CD4-positive, alpha-beta memory T cell (primary cell): ENCODE results near the gene ABCF3. TPM values are rescaled to one million over a fixed set of nuclear protein-coding genes. Genes with fewer than 3 reads are reported as not detected.

Source experiments
- CTCF ChIA-PET: fragments of 350-600 bp; sonication (Branson Sonifier 250); formaldehyde crosslinking; loops from one replicate; lab custom pipeline; 2021; ENCODE audit warnings: inconsistent platforms; ENCODE audit not compliant: partially characterized antibody; lab: Charles Lee
- POLR2A ChIA-PET: fragments of 350-600 bp; sonication (Branson Sonifier 250); formaldehyde crosslinking; loops from one replicate; lab custom pipeline; 2021; ENCODE audit not compliant: partially characterized antibody; lab: Charles Lee
- DNase-seq, 5 donors: peaks; one replicate each; pipeline versions ENCODE4 v3.0.0 to v3.0.0-alpha.2; 2020 to 2022; ENCODE audit warnings: mixed read lengths in 1 of 5
- H3K27ac ChIP-seq: one replicate; pipeline ENCODE4 v1.7.0; 2013; ENCODE audit warnings: low read depth, low read length
- H3K27me3 ChIP-seq: 2 replicates; pipeline ENCODE4 v1.7.0; 2013; ENCODE audit warnings: mild to moderate bottlenecking, low read length, moderate library complexity; ENCODE audit not compliant: insufficient read depth
- H3K36me3 ChIP-seq: 2 replicates; pipeline ENCODE4 v1.7.0; 2013; ENCODE audit warnings: mild to moderate bottlenecking, low read length, moderate library complexity; ENCODE audit not compliant: insufficient read depth
- H3K4me1 ChIP-seq: 2 replicates; pipeline ENCODE4 v1.7.0; 2013; ENCODE audit warnings: mild to moderate bottlenecking, low read length, moderate library complexity; ENCODE audit not compliant: insufficient read depth
- H3K4me3 ChIP-seq, 2 donors: one replicate each; pipeline ENCODE4 v1.7.0; 2013; ENCODE audit warnings: low read length in 2 of 2, mild to moderate bottlenecking in 1 of 2
- H3K9me3 ChIP-seq, 2 donors: one replicate each; pipeline ENCODE4 v1.7.0; 2013; ENCODE audit warnings: low read length in 2 of 2, control low read depth in 1 of 2; ENCODE audit not compliant: control insufficient read depth in 1 of 2
- H3K27ac Mint-ChIP-seq, 7 donors: one replicate each; pipeline ENCODE4 v1.8.0; 2020 to 2021; ENCODE audit warnings: mixed read lengths in 7 of 7, mild to moderate bottlenecking in 6 of 7, inconsistent platforms in 3 of 7, moderate library complexity in 3 of 7
- H3K27me3 Mint-ChIP-seq, 2 donors: one replicate each; pipeline ENCODE4 v1.8.0; 2020 to 2021; ENCODE audit warnings: mixed read lengths in 2 of 2
- H3K36me3 Mint-ChIP-seq, 2 donors: one replicate each; pipeline ENCODE4 v1.8.0; 2020 to 2021; ENCODE audit warnings: mixed read lengths in 2 of 2, inconsistent platforms in 1 of 2, mild to moderate bottlenecking in 1 of 2
- H3K4me1 Mint-ChIP-seq, 4 donors: one replicate each; pipeline ENCODE4 v1.8.0; 2020 to 2021; ENCODE audit warnings: mixed read lengths in 4 of 4, mild to moderate bottlenecking in 1 of 4
- H3K4me3 Mint-ChIP-seq, 8 donors: one replicate each; pipeline ENCODE4 v1.8.0; 2020 to 2021; ENCODE audit warnings: mixed read lengths in 8 of 8, mild to moderate bottlenecking in 7 of 8, moderate library complexity in 6 of 8, inconsistent platforms in 3 of 8
- H3K9me3 Mint-ChIP-seq, 8 donors: one replicate each; pipeline ENCODE4 v1.8.0; 2020 to 2021; ENCODE audit warnings: mixed read lengths in 8 of 8, mild to moderate bottlenecking in 5 of 8, inconsistent platforms in 3 of 8, moderate library complexity in 1 of 8
- intact Hi-C: fragments of 100-400 bp; cut with micrococcal nuclease; formaldehyde crosslinking; loops from one replicate; pipeline ENCODE4 v1.15.1; 2023
- polyA plus RNA-seq, 2 donors: library from polyadenylated mRNA; unstranded; fragments of 300-500 nt; fragmentation: Illumina TruSeq; gene quantifications; one replicate each; pipeline ENCODE4 v1.2.3, GENCODE V29; 2021
- total RNA-seq, 2 experiments: library from RNA; stranded (reverse); gene quantifications; one replicate each; pipeline ENCODE4 v1.2.3, GENCODE V29; 2021

ABCF3 gene
- total and polyA plus RNA-seq, 4 experiments from 2014 or later = 32.0 to 124 (median 88.4) TPM

DNA sequence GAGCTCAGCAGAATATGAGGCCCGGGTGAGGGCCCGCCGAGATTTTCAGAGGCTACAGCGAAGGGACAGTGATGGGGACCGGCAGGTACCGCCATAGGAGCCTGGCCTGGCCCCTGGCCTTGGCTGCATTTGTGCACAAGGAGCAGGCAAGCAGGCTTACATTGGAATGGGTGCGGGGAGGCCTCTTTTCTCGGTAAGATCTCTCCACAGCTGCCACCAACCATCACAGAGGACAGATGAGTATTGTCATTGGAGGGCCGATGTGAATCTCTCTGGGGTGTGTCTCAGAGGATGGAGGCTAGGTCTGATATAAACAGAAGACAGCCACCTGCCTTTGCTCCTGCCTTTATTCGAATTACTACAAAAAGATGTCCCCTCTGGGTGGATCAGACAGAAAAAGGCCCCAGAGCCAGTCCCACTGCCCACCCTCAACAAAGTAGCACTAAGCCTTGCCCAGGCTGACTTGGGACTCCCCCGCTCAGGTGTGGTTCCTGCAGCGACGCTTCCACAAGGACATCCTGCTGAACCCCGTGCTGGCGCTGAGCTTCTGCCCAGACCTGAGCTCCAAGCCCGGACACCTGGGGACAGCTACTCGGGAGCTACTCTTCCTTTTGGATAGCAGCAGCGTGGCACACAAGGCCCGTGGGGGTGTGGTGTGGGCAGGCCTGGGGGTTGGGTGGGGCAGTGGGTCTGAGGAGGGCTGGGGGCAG is 48.8 kb downstream of the ABCF3 start:
- Histone ChIP-seq H3K9me3 (no peaks in the 10 kb centered on the region), H3K27me3 (peaks cover 26% of the 10 kb centered on the region), H3K27ac (no peak overlapping the region), H3K4me1 (peaks cover 11% of the 10 kb centered on the region), H3K4me3 (no peak overlapping the region), H3K36me3 (no peaks in the 10 kb centered on the region)
- ChIA-PET CTCF (no interaction called here), POLR2A (no interaction called here)
- peaks cover 5 to 10% (median 7%) of the 10 kb centered on the region in 4 donors for H3K4me1 Mint-ChIP-seq
- peaks cover 0 to 2% (median 0%) of the 10 kb centered on the region in 8 donors for H3K9me3 Mint-ChIP-seq
- H3K4me3 Mint-ChIP-seq = no peak overlapping the region
- DNase-seq = no peak
- peaks cover 24 to 27% of the 10 kb centered on the region in 2 donors for H3K27me3 Mint-ChIP-seq
- H3K27ac Mint-ChIP-seq = no peak overlapping the region
- no peaks in the 10 kb centered on the region for H3K36me3 Mint-ChIP-seq
- intact Hi-C loops = no loop called here

DNA sequence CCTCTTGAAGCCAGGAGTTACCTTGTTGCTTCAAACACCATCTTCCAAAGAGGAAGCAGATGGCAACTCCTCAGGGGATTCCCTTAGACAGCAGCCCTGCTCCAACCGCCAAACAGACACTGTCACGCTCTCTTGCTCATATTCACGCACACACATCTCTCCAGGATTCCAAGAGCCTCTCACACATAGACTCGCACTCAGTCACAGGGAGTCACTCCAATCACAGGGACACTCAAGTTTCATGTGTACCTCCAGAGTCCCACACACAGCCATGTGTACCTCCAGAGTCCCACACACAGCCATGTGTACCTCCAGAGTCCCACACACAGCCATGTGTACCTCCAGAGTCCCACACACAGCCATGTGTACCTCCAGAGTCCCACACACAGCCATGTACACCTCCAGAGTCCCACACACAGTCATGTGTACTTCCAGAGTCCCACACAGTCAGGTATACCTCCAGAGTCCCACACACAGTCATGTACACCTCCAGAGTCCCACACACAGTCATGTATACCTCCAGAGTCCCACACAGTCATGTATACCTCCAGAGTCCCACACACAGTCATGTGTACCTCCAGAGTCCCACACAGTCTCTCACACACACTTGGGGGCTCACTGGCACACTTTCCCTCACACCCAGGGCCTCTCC is 49.5 kb downstream of the ABCF3 start:
- Histone ChIP-seq H3K27me3 (peaks cover 25% of the 10 kb centered on the region), H3K4me1 (peaks cover 5% of the 10 kb centered on the region), H3K36me3 (no peaks in the 10 kb centered on the region), H3K27ac (no peak overlapping the region), H3K4me3 (no peak overlapping the region), H3K9me3 (no peaks in the 10 kb centered on the region)
- Mint-ChIP-seq H3K36me3 (peaks cover 0 to 1% of the 10 kb centered on the region in 2 donors), H3K27ac (no peak overlapping the region), H3K4me1 (peaks cover 5 to 10% (median 7%) of the 10 kb centered on the region in 4 donors), H3K27me3 (peaks cover 24 to 27% of the 10 kb centered on the region in 2 donors), H3K9me3 (peaks cover 0 to 2% (median 0%) of the 10 kb centered on the region in 8 donors), H3K4me3 (no peak overlapping the region)
- no peak for DNase-seq
- ChIA-PET CTCF (interaction anchor here (0.6 to 3.5 kb wide), 2 partner anchors 8 to 15 kb away, joined by 3 to 19 read pairs; no protein-coding TSS in a partner anchor), POLR2A (no interaction called here)
- intact Hi-C loops = no loop called here

- Histone ChIP-seq H3K27ac (no peak overlapping the region), H3K36me3 (no peaks in the 10 kb centered on the region), H3K4me3 (no peak overlapping the region), H3K9me3 (no peaks in the 10 kb centered on the region), H3K4me1 (no peaks in the 10 kb centered on the region), H3K27me3 (peaks cover 23% of the 10 kb centered on the region)
- H3K9me3 Mint-ChIP-seq = peaks cover 0 to 2% (median 0%) of the 10 kb centered on the region in 8 donors
- H3K4me3 Mint-ChIP-seq = no peak overlapping the region
- H3K36me3 Mint-ChIP-seq = peaks cover 0 to 1% of the 10 kb centered on the region in 2 donors
- POLR2A ChIA-PET = no interaction called here
- no peak overlapping the region for H3K27ac Mint-ChIP-seq
- H3K27me3 Mint-ChIP-seq = peaks cover 22 to 25% of the 10 kb centered on the region in 2 donors
- intact Hi-C loops = no loop called here
- DNase-seq = no peak
- peaks cover 3 to 7% (median 5%) of the 10 kb centered on the region in 4 donors for H3K4me1 Mint-ChIP-seq
- CTCF ChIA-PET = interaction anchor here (0.6 to 3.5 kb wide), 2 partner anchors 8 to 16 kb away, joined by 3 to 19 read pairs; no protein-coding TSS in a partner anchor
Observed at GRCh38 chr3:184236033-184236410, 50.0 kb downstream of the ABCF3 start.

DNA sequence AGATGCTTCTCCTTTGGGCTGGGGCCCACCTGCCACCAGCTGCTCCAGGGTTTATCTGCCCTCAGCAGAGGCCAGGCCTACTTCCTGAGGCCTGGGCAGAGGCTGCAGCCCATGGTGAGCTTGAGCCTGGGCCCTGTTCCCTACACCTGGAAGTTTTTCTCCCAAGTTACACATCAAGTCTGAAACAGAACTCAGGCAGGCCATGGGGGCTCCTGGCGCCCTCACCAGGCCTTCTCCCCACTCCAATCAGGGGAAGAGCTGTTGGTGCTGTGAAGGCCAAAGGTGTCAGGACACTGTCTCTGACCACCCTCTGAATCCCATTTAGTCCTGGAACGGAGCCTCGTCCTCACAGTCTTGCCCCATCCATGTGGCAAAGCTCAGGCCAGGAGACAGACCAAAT is 50.6 kb downstream of the ABCF3 start:
- intact Hi-C loops = no loop called here
- H3K4me1 Mint-ChIP-seq = peaks cover 0 to under 1% (median 0%) of the 10 kb centered on the region in 4 donors
- no peaks in the 10 kb centered on the region for H3K9me3 Mint-ChIP-seq
- Histone ChIP-seq H3K27ac (no peak overlapping the region), H3K36me3 (no peaks in the 10 kb centered on the region), H3K9me3 (no peaks in the 10 kb centered on the region), H3K27me3 (peaks cover 16% of the 10 kb centered on the region), H3K4me3 (no peak overlapping the region), H3K4me1 (no peaks in the 10 kb centered on the region)
- no peak overlapping the region for H3K27ac Mint-ChIP-seq
- CTCF ChIA-PET = interaction anchor here (0.8 to 3.5 kb wide), 2 partner anchors 9 to 155 kb away, joined by 4 to 19 read pairs; no protein-coding TSS in a partner anchor
- no peak overlapping the region for H3K4me3 Mint-ChIP-seq
- H3K36me3 Mint-ChIP-seq = peaks cover 0 to 1% of the 10 kb centered on the region in 2 donors
- POLR2A ChIA-PET = no interaction called here
- DNase-seq = no peak
- peaks cover 16 to 19% of the 10 kb centered on the region in 2 donors for H3K27me3 Mint-ChIP-seq

DNA sequence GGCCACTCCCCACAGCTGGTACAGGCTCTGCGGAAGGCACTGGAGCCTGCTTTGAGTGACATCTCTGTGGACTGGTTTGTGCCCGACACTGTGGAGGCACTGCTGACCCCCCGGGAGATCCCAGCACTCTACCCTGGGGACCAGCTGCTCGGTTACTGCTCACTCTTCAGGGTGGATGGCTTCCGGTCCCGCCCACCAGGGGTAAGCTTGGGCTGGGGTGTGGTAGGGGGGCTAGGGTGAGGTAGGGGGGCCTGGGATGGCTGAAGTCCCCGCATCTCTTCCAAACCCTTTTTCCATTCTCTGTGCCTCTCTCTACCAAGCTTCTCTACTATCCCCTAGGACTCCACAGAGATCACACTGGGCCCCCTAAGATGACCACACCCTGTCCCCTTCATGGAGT is 51.2 kb downstream of the ABCF3 start:
- Histone ChIP-seq H3K36me3 (no peaks in the 10 kb centered on the region), H3K27me3 (peaks cover 11% of the 10 kb centered on the region), H3K4me1 (no peaks in the 10 kb centered on the region), H3K9me3 (no peaks in the 10 kb centered on the region), H3K4me3 (no peak overlapping the region), H3K27ac (no peak overlapping the region)
- intact Hi-C loops = no loop called here
- ChIA-PET CTCF (interaction anchor here (0.8 to 3.5 kb wide), 3 partner anchors 9 to 156 kb away, joined by 4 to 19 read pairs (median 8); partner anchors contain the start of gene EEF1AKMT4), POLR2A (no interaction called here)
- Mint-ChIP-seq H3K27me3 (peaks cover 10 to 13% of the 10 kb centered on the region in 2 donors), H3K4me1 (no peaks in the 10 kb centered on the region), H3K36me3 (peaks cover under 1 to 5% of the 10 kb centered on the region in 2 donors), H3K9me3 (no peaks in the 10 kb centered on the region), H3K27ac (no peak overlapping the region), H3K4me3 (no peak overlapping the region)
- no peak for DNase-seq

DNA sequence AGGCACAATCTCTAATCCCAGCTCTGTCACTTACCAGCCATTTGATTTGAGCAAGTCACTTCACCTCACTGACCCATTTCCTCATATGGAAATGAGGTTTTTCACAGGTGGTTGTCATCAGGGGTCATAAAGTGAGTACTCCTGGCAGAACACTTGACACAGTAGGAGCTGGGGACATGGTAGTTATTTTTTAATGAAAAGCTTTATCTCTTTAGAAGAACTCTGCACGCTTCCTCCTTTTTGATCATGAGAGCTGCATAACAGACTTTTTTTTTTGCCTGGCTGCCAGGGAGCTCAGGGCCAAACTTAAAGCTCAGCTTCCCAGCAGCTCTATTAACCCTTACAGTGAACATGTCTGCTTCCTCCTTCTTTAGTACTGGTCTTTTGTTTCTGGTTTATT is 51.8 kb downstream of the ABCF3 start:
- peaks cover 3% of the 10 kb centered on the region for H3K36me3 ChIP-seq
- H3K4me3 ChIP-seq = no peak overlapping the region
- ChIA-PET POLR2A (no interaction called here), CTCF (interaction anchor here (0.8 to 3.5 kb wide), 3 partner anchors 10 to 157 kb away, joined by 4 to 19 read pairs (median 8); partner anchors contain the start of gene EEF1AKMT4)
- H3K27me3 ChIP-seq = peaks cover 6% of the 10 kb centered on the region
- no peak for DNase-seq
- H3K4me3 Mint-ChIP-seq = no peak overlapping the region
- H3K36me3 Mint-ChIP-seq = peaks cover 7 to 11% of the 10 kb centered on the region in 2 donors
- no peak overlapping the region for H3K27ac Mint-ChIP-seq
- no peak overlapping the region for H3K27ac ChIP-seq
- intact Hi-C loops = no loop called here
- no peaks in the 10 kb centered on the region for H3K4me1 ChIP-seq
- no peaks in the 10 kb centered on the region for H3K9me3 ChIP-seq
- no peaks in the 10 kb centered on the region for H3K9me3 Mint-ChIP-seq
- H3K4me1 Mint-ChIP-seq = no peaks in the 10 kb centered on the region
- peaks cover 4 to 8% of the 10 kb centered on the region in 2 donors for H3K27me3 Mint-ChIP-seq

- H3K4me3 ChIP-seq = no peak overlapping the region
- H3K4me3 Mint-ChIP-seq = no peak overlapping the region
- no peaks in the 10 kb centered on the region for H3K4me1 Mint-ChIP-seq
- POLR2A ChIA-PET = no interaction called here
- peaks cover 12 to 16% of the 10 kb centered on the region in 2 donors for H3K36me3 Mint-ChIP-seq
- no peaks in the 10 kb centered on the region for H3K4me1 ChIP-seq
- H3K27me3 ChIP-seq = peaks cover 6% of the 10 kb centered on the region
- CTCF ChIA-PET = interaction anchor here (2.1 to 3.5 kb wide), 2 partner anchors 11 to 12 kb away, joined by 8 to 19 read pairs; partner anchors contain the start of gene EEF1AKMT4
- H3K27ac ChIP-seq = no peak overlapping the region
- H3K36me3 ChIP-seq = peaks cover 9% of the 10 kb centered on the region
- H3K9me3 ChIP-seq = no peaks in the 10 kb centered on the region
- H3K27me3 Mint-ChIP-seq = peaks cover 2 to 6% of the 10 kb centered on the region in 2 donors
- H3K9me3 Mint-ChIP-seq = no peaks in the 10 kb centered on the region
- DNase-seq = no peak
- H3K27ac Mint-ChIP-seq = no peak overlapping the region
- intact Hi-C loops = no loop called here
Observed at GRCh38 chr3:184238246-184238818, 52.3 kb downstream of the ABCF3 start.
